ENCODE results near the gene MAP6.
A peak's percentile ranks its signal among the peaks of the same experiment; 100 is the strongest.

Gene MAP6

DNA sequence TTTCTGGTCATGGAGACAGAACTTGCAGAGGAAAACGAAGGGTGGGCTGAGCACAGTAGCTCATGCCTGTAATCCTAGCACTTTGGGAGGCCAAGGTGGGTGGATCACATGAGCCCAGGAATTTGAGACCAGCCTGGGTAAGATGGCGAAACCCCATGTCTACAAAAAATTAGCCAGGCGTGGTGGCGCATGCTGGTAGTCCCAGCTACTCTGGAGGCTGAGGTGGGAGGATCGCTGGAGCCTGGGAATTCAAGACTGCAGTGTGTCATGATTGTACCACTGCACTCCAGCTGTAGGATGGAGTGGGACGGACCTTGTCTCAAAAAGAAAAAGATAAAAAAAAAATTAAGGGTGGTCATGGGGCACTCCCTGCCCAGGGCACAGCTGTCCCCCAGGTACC is 100.9 kb downstream of the MAP6 start:
- no peak for TF ChIP-seq ZNF274 (IDR thresholded peaks at IDR 0.05; ENCODE audit: low read depth, low read length)
- H3K4me3 ChIP-seq (ENCODE audit: low read length) = no peak overlapping the region

DNA sequence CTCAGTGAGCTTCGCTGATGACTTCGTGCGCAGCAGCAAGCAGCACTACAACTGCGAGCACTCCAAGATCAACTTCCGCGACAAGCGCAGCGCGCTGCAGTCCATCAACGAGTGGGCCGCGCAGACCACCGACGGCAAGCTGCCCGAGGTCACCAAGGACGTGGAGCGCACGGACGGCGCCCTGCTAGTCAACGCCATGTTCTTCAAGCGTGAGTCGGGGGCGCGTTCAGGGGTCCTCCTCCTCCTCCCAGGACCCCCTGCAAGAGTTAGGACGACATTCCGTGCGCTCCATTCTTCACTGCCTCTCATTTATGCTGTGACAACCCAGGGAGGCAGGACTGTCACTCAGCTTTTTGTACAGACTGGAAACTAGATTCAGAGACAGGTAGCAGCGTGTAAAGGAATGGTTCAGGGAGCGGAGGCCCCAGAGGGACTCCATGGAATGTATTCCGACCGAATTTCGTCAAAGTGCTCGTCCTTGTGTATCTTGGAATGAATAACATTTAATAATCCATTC is 102.0 kb downstream of the MAP6 start:
- TF ChIP-seq ZNF274 (IDR thresholded peaks at IDR 0.05; ENCODE audit: low read depth, low read length) = no peak
- no peak overlapping the region for H3K4me3 ChIP-seq (ENCODE audit: low read length)

DNA sequence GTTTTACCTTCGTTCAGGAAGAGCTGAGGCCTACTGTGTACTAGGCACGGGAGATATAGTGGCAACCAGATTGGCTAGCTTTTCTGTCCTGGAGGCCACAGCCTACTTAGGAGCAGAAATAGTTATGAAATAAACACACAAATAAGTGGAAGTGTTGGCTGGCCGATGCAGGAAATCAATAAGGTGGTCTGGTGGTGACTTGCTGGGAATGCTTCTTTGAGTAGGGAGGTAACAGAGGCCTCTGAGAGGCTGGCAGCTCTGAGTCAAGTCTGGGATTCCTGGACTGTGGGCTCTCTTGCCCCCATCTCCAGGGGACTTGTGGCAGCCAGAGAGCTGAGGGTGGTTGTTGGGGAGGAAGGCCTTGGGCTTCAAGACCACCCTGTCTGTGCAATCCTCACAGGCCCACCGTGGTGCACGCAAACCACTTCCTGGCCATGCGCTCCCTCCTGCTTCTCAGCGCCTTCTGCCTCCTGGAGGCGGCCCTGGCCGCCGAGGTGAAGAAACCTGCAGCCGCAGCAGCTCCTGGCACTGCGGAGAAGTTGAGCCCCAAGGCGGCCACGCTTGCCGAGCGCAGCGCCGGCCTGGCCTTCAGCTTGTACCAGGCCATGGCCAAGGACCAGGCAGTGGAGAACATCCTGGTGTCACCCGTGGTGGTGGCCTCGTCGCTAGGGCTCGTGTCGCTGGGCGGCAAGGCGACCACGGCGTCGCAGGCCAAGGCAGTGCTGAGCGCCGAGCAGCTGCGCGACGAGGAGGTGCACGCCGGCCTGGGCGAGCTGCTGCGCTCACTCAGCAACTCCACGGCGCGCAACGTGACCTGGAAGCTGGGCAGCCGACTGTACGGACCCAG is 102.7 kb downstream of the MAP6 start:
- no peak overlapping the region for H3K4me3 ChIP-seq (ENCODE audit: low read length)
- no peak for TF ChIP-seq ZNF274 (IDR thresholded peaks at IDR 0.05; ENCODE audit: low read depth, low read length)

DNA sequence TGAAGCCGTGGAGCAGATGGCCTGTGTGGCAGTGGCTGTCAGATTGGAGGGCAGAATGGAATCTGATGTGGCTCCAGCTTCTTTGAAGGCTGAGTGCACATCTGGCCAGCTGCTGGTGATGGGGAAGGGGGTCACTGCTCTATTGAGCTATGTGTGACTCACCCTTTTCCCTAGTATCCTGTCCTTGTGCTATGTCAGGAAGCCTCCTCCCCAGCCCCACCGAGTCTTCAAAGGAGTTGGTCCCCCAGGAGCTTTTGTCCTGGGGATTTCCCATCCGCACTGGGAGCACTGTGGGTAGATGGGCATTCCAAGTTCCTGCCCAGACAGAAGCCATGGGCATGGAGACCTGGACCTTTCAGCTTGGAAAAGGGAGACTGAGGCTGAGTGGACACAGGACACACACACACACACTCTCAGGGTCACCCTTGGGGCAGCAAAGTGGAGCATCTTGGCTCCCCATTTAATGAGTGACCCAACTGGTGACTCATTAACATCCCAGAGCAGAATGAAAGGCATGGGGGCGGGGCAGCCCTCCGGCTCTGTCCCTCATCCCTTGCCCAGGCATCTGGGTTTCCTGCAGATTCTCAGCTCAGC is 103.5 kb downstream of the MAP6 start:
- no peak overlapping the region for H3K4me3 ChIP-seq (ENCODE audit: low read length)
- TF ChIP-seq ZNF274 (IDR thresholded peaks at IDR 0.05; ENCODE audit: low read depth, low read length) = no peak

DNA sequence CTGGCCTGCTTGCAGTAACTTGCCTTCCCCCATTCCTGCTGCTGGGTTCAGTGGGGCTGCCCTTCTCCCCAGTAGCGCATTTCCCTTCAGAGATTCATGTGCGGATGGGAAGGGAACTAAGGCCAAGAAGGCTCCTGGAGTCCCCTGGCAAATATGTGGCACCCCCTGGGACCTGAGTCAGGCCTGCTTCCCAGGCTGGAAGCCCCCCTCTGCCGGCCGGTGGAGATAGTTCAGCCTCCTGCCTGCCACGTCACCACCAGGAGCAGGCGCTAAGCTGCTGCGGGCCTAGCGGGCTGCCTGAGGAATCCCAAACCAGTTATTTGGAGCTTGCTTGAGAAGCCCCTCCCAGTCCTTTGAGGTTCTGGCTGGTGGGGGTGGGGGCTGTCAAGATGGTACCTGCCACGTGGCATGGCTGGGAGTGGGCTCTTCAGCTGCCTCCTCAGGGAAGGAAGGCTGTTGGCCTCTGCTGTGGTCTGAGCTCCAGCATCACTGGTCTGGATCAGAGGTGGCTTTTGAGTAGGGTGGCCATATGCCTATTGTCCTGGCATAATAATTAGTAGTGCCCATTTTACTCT is 104.8 kb downstream of the MAP6 start:
- TF ChIP-seq ZNF274 (IDR thresholded peaks at IDR 0.05; ENCODE audit: low read depth, low read length) = no peak
- H3K4me3 ChIP-seq (ENCODE audit: low read length) = no peak overlapping the region

DNA sequence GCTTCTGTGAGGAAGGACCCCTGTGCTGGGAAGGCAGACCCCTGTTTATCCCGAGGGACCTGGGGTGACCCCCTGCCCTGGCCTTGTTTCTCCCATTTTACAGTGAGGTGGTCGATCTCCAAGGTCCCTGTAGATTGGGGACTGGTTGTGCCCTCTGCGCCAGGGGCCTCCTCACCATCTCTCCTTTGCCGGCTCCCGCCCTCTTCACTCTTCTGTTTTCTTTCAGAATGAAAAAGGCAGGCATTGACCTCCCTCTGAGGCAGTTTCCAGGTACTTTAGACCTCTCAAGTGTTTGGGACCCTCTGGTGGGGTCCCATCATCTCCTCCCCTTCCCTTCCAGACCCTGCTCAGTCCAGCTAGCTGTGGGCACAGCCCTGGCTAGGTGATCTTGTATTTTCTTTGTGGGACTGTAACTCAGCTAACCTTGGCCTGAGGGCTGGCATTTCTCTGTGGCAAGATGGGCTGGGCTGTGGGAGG is 105.3 kb downstream of the MAP6 start:
- peak overlapping the region; percentile 83; the same call in 1 of the 2 replicates for H3K4me3 ChIP-seq (ENCODE audit: low read length)
- no peak for TF ChIP-seq ZNF274 (IDR thresholded peaks at IDR 0.05; ENCODE audit: low read depth, low read length)

DNA sequence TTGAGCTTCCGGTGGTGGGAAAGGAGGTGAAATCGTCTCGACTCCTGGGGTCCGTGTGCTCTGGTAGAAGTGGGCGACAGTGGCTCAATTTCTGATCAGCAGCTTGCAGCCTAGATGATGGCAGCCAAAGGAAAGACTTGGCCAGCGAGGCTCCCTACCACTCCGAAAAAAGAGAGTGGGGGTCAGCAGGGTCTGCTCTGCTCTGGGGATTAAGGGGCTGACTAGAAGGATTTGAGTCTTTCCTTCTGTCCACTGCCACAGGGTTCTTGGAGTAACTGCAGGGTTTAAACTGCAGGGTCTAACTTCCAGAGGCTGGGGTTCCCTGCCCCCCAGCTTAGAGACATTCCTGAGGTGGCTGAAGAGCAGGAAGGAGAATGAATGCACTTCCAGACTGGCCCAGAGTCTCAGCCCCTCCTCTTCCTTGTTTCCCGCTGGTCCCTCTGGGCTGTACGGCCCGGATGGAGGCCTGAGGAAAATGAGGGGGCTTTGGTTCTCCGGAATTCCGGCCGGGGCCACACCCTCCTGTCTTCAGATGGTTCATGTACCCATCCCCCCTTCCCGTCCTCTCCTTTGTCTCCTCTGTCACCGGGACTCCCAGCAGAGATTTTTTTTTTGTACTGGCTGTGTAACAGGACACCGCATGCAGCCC is 105.9 kb downstream of the MAP6 start:
- peak overlapping the region; percentile 83 for H3K4me3 ChIP-seq (ENCODE audit: low read length)
- TF ChIP-seq ZNF274 (IDR thresholded peaks at IDR 0.05; ENCODE audit: low read depth, low read length) = no peak

DNA sequence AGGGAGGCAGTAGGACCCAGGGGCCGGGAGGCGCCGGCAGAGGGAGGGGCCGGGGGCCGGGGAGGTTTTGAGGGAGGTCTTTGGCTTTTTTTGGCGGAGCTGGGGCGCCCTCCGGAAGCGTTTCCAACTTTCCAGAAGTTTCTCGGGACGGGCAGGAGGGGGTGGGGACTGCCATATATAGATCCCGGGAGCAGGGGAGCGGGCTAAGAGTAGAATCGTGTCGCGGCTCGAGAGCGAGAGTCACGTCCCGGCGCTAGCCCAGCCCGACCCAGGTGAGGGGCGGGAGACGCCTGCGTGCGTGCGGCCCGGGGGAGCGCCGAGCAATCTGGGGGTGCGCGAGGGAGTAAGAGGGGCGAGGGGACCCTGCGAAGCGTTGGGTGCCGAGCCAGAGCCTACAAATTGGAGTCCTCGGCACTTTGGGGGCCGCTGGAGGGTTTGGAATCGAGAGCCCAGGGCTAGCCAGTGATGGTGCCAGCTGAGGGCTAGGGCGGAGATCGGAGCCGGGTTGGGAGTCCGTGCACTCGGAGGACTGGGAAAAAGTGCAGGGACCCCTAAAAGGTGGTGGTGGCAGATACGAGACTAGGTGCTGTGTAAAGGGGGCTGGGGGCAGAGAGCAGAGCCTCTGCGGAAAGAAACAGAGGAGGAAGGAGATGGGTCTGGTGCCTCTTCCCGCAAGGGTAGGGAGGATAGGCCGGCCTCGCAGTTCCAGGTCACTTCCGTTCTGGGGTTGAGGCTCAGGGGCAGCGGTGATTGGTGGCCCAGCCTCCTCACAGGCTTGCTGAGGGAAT is 106.6 kb downstream of the MAP6 start, which contains the start of gene SERPINH1:
TSS of gene SERPINH1 (plus strand) at position 206 of the 788 bp plus-strand sequence. CDS start 4,097 bp downstream, outside the sequence.
- peak within 1 kb of the TSS; percentile 83 for H3K4me3 ChIP-seq (ENCODE audit: low read length)

DNA sequence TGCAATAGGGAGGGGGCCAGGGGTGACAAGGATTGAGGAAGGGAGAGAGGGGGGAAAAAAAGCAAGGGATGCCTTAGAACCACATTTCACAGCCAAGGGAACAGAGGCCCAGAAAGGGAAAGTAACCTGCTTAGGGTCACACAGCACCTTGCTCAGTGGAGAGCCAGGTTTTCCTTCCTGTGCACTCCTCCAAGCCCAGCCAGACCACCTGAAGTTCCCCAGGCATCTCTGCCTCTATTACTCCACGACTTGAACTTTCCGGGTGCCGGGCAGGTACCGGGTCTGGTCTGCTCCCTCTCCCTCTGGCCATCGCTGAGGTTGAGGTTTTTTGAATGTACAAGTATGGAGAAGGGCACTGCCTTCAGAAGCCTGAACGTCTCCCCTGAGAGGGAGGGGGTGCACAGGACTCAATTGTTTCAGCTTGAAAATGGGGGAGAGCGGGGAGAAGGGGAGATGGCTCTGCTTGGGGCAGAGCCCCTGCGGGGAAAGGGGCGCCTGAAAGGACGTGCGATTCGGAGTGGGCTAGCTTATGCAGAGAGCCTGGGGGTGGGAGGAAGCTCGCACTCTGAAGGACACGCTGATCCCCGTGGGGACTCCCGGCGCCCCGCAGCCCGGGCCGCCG is 107.3 kb downstream of the MAP6 start:
- TF ChIP-seq ZNF274 (IDR thresholded peaks at IDR 0.05; ENCODE audit: low read depth, low read length) = no peak
- H3K4me3 ChIP-seq (ENCODE audit: low read length) = peak overlapping the region; percentile 83; the same call in 1 of the 2 replicates

More for the DNA sequence above, 106.6 kb downstream of the MAP6 start, which contains the start of gene SERPINH1:
- no peak for TF ChIP-seq ZNF274 (IDR thresholded peaks at IDR 0.05; ENCODE audit: low read depth, low read length)

DNA sequence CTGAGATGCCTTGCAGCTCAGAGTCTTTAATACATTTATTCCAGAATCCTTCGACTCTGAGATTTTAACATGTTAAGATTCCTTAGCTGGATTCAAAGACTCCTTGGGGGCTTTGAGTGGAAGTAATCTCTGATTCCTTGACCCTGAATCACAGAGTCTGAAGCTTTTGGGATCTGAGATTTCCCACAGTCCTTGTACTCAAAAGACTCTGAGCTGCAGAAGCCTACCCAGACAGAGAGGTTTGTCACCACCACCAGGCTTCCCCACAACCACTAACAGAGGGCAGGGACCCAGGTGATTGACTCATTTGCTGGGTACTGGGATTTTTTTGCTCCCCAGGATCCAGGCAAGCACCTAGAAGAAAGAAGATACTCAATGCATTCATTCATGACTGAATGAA is 108.2 kb downstream of the MAP6 start:
- H3K4me3 ChIP-seq (ENCODE audit: low read length) = no peak overlapping the region
- no peak for TF ChIP-seq ZNF274 (IDR thresholded peaks at IDR 0.05; ENCODE audit: low read depth, low read length)

DNA sequence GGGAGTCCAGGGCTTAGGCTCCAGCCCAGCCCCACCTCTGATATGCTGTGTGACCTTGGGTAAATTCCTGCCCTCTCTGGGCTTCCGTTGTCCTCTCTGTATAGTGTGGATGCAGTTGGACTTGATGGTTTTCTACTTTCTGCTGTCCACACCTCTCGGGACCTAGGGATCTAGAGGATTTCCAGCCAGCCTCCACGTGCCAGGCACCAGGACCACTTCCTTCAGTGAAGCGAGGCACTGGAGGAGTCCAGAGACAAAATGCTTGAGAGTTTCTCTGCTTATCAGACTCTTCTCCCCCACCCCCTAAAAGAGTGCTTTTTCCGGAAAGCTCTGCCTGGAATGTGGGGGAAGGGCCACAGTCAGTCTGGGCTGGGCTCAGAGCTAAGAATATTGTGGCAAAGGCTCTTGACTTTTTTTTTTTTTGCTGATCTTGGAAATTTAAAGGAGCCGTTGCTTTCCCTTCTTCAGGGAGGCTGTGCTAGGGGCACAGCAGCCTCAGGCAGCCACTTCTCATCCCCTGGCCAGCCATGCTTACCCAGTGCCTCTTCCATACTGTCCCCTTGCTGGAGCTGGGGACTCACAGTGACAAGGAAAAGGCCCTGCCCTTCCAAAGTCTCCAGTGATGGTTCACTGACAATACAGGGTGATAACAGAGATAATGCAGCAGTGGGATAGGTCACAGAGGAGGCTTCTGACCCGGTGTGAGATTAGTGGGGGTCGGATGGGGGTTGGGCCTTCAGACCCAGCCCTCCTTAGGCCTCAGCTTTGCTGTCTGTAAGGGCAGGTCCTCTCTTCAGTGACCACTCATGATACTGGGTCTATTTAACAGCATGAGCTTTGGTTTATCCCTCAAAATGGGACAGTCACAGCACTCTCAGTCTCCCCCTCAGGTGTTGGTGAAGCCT is 109.6 kb downstream of the MAP6 start:
- H3K4me3 ChIP-seq (ENCODE audit: low read length) = no peak overlapping the region
- TF ChIP-seq ZNF274 (IDR thresholded peaks at IDR 0.05; ENCODE audit: low read depth, low read length) = no peak
